Ovary (tissue), 9 donors: ENCODE results near the gene C9orf152. TPM values are rescaled to one million over a fixed set of nuclear protein-coding genes. Genes with fewer than 3 reads are reported as not detected.
"Not testable (repeated sequence)": the region's sequence is repeated elsewhere in the genome, so short reads cannot be mapped to it uniquely, and the experiment has no call there.

Source experiments
- DNase-seq, 5 donors: peaks; one replicate each; pipeline ENCODE4 v3.0.0-alpha.2; 2019 to 2020
- H3K27ac ChIP-seq, 2 donors: fragments of 200-600 bp; one replicate each; pipeline versions ENCODE4 v1.5.1 to v1.8.0; 2019 to 2022
- H3K27me3 ChIP-seq: fragments of 200-600 bp; one replicate; pipeline ENCODE4 v1.8.0; 2022
- H3K36me3 ChIP-seq: fragments of 200-600 bp; sonication (generic); one replicate; pipeline ENCODE4 v1.5.1; 2019
- H3K4me1 ChIP-seq: one replicate; pipeline ENCODE4 v1.8.1; 2013; ENCODE audit warnings: mild to moderate bottlenecking, moderate library complexity; ENCODE audit not compliant: insufficient read depth
- H3K4me3 ChIP-seq: fragments of 200-600 bp; sonication (generic); one replicate; pipeline ENCODE4 v1.5.1; 2017
- H3K9me3 ChIP-seq, 2 donors: fragments of 200-600 bp in 1 of 2; sonication (generic) in 1 of 2; one replicate each; pipeline versions ENCODE4 v1.5.1 to v1.8.1; 2013 to 2019; ENCODE audit warnings: mild to moderate bottlenecking in 1 of 2, moderate library complexity in 1 of 2
- EP300 ChIP-seq: sonication (generic); formaldehyde crosslinking; IDR thresholded peaks from one replicate; pipeline ENCODE4 v1.6.1; 2017; ENCODE audit warnings: antibody characterized with exemption
- POLR2A ChIP-seq: fragments of 450-650 bp; IDR thresholded peaks from one replicate; pipeline ENCODE4 v1.6.1; 2017; ENCODE audit warnings: antibody characterized with exemption, mild to moderate bottlenecking, moderate library complexity
- WGBS, 3 donors: extraction: QIAGEN DNeasy Blood & Tissue Kit in 1 of 3; methylation state at CpG; one replicate each; pipeline versions ENCODE4 v1.1.5 to v1.1.7; 2013 to 2017; 5-methylcytosine and 5-hydroxymethylcytosine counted together
- intact Hi-C, 4 donors: fragments of 100-400 bp; cut with DNase I; formaldehyde crosslinking; loops; one replicate each; pipeline versions ENCODE4 v1.11.0 to v1.15.1; 2022 to 2023
- polyA plus RNA-seq, 2 donors: library from polyadenylated mRNA; stranded (reverse); fragments of 200-250 nt in 1 of 2; fragments of 350-450 nt in 1 of 2; fragmentation: Illumina TruSeq in 1 of 2; extraction: RNeasy Lipid Tissue Mini Kit (QIAGEN cat#74804) in 1 of 2; gene quantifications; one replicate each; pipeline ENCODE4 v1.2.3, GENCODE V29; 2013 to 2014
- total RNA-seq, 7 donors: library from RNA; depleted of rRNA in 2 of 7; stranded (reverse); fragments of >200 nt in 2 of 7; fragmentation: NEBNext Ultra II Directional in 3 of 7; extraction: Animal tissue kit (Norgen Biotek cat#: 25700) in 3 of 7; gene quantifications; one replicate each; pipeline versions ENCODE4 v1.1.0 to v1.2.4, GENCODE V29; 2016 to 2023
- TF ChIP-seq, protein P1 (sequence below), 3 donors: fragments of 450-650 bp in 2 of 3; fragments of 200-600 bp in 1 of 3; IDR thresholded peaks; one replicate each; pipeline versions ENCODE4 v1.5.1 to v1.8.0; 2016 to 2022; ENCODE audit warnings: antibody characterized with exemption in 3 of 3, mild to moderate bottlenecking in 1 of 3
- donor health status: DM: no; HTN: no; CAD: no; lungs with moderate emphysema.
- donor health status: DM: no; HTN: no; CAD: no.
- donor health status: Bipolar disorder and iron deficiency.
- donor health status: DM: yes; HTN: yes; CAD: no.
- donor health status: DM: no; HTN: no; CAD: no.
- donor health status: DM: yes; HTN: yes; CAD: no.

The C9orf152 gene
- total and polyA plus RNA-seq, 9 donors, result 0.07 to 0.34 (median 0.17) TPM; not detected in 4

GRCh38 chr9:110213413-110214044, 5.6 kb upstream of the C9orf152 start:
- TF ChIP-seq EP300 (no peak), POLR2A (no peak)
- TF ChIP-seq, protein P1, sequence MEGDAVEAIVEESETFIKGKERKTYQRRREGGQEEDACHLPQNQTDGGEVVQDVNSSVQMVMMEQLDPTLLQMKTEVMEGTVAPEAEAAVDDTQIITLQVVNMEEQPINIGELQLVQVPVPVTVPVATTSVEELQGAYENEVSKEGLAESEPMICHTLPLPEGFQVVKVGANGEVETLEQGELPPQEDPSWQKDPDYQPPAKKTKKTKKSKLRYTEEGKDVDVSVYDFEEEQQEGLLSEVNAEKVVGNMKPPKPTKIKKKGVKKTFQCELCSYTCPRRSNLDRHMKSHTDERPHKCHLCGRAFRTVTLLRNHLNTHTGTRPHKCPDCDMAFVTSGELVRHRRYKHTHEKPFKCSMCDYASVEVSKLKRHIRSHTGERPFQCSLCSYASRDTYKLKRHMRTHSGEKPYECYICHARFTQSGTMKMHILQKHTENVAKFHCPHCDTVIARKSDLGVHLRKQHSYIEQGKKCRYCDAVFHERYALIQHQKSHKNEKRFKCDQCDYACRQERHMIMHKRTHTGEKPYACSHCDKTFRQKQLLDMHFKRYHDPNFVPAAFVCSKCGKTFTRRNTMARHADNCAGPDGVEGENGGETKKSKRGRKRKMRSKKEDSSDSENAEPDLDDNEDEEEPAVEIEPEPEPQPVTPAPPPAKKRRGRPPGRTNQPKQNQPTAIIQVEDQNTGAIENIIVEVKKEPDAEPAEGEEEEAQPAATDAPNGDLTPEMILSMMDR (IDR thresholded peaks at IDR 0.05), result no peak
- intact Hi-C loops, result loop anchor here in 1 of 4 donors (10.0 kb wide), 1 partner anchor 309 kb away; no protein-coding TSS in a partner anchor

GRCh38 chr9:110207071-110207641, 803 bp downstream of the C9orf152 start:
- no peak for TF ChIP-seq POLR2A

More at GRCh38 chr9:110213413-110214044, 5.6 kb upstream of the C9orf152 start:
- Histone ChIP-seq H3K4me3 (no peak overlapping the region), H3K36me3 (no peaks in the 10 kb centered on the region), H3K9me3 (no peaks in the 10 kb centered on the region), H3K27me3 (no peaks in the 10 kb centered on the region), H3K27ac (no peak overlapping the region), H3K4me1 (no peaks in the 10 kb centered on the region)
- 94 to 96% (median 94%) methylated on average over 10 of the region's 10 CpGs for WGBS, 3 donors
- DNase-seq, result no peak

DNA sequence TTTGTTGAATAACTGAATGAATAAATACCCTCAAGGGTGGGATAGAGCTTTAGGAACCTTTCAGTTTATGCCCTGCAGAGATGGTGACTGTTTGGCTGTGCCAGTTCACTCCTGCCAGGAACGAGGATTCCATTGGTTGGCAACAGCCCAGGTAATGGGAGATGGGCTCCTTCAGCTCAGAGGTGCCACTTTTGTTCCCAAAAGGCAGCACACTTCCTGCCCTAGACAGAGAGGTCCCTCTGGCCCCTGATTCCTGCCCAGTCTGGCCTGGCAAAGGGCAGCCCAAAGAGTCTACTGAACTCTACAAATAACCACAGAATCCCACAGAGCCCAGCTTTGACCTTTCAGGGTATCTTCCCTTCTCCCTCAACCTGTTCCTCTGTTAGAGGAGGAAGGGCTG, 1.6 kb downstream of the C9orf152 start:
- TF ChIP-seq, protein P1 (IDR thresholded peaks at IDR 0.05), result no peak
- no peak for TF ChIP-seq POLR2A
- TF ChIP-seq EP300, result no peak
- intact Hi-C loops, result no loop called here

More at GRCh38 chr9:110207071-110207641, 803 bp downstream of the C9orf152 start:
- no peaks in the 10 kb centered on the region for H3K9me3 ChIP-seq
- no peaks in the 10 kb centered on the region for H3K36me3 ChIP-seq
- no peak overlapping the region for H3K4me3 ChIP-seq
- no peaks in the 10 kb centered on the region for H3K27me3 ChIP-seq
- intact Hi-C loops, result no loop called here
- no peak for DNase-seq
- H3K4me1 ChIP-seq, result no peaks in the 10 kb centered on the region
- H3K27ac ChIP-seq, result no peak overlapping the region
- 65 to 76% (median 76%) methylated on average over 6 of the region's 6 CpGs for WGBS, 3 donors

DNA sequence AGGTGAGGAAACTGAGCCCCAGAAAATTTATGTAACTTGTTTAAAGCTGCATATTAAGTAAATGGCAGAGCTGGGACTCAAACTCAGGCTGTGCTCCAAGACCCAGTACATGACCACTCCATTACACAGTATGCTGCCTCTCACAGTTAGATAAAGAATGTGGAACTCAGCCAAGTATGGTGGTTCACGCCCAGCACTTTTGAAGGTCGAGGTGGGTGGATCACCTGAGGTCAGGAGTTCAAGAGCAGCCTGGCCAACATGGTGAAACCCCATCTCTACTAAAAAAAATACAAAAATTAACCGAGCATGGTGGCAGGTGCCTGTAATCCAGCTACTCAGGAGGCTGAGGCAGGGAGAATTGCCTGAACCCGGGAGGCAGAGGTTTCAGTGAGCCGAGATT, 2.3 kb downstream of the C9orf152 start:
- H3K27me3 ChIP-seq, DNase-seq, H3K9me3 ChIP-seq, H3K36me3 ChIP-seq, H3K27ac ChIP-seq, H3K4me1 ChIP-seq, H3K4me3 ChIP-seq, intact Hi-C loops: not testable (repeated sequence)
- 68 to 78% (median 72%) methylated on average over 5 of the region's 5 CpGs for WGBS, 3 donors

More for the DNA sequence above, 1.6 kb downstream of the C9orf152 start:
- H3K4me1 ChIP-seq, result no peaks in the 10 kb centered on the region
- H3K36me3 ChIP-seq, result no peaks in the 10 kb centered on the region
- DNase-seq, result no peak
- H3K9me3 ChIP-seq, result no peaks in the 10 kb centered on the region
- H3K27me3 ChIP-seq, result no peaks in the 10 kb centered on the region
- H3K27ac ChIP-seq, result no peak overlapping the region
- no peak overlapping the region for H3K4me3 ChIP-seq
- 55 to 73% (median 71%) methylated on average over 1 of the region's 1 CpG for WGBS, 3 donors

DNA sequence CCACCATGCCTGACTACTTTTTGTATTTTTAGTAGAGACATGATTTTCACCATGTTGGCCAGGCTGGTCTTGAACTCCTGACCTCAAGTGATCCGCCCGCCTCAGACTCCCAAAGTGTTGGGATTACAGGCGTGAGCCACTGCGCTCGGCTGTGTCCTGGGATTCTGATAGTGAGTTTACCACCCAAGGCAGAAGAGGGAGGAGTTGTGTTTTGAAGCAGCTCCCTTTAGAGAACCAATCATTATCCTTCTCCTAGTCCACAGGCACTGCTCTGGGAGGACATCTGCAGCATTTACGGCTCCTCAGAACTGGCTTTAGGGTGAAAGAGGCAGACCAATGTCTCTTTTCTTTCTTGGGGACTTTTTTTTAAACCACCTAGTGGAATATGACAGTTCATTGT, 5.7 kb downstream of the C9orf152 start:
- Histone ChIP-seq H3K27ac (no peak overlapping the region), H3K4me1 (no peaks in the 10 kb centered on the region), H3K4me3 (no peak overlapping the region), H3K27me3 (no peaks in the 10 kb centered on the region), H3K36me3 (no peaks in the 10 kb centered on the region), H3K9me3 (no peaks in the 10 kb centered on the region)
- no peak for DNase-seq
- intact Hi-C loops, result no loop called here
- 68 to 88% (median 76%) methylated on average over 6 of the region's 6 CpGs for WGBS, 3 donors
- TF ChIP-seq POLR2A, result no peak
- TF ChIP-seq, protein P1 (IDR thresholded peaks at IDR 0.05), result no peak
- no peak for TF ChIP-seq EP300
